HG03095 (cell line): Measurements from ENCODE around the gene ZNF639.
A peak's percentile ranks its signal among the peaks of the same experiment; 100 is the strongest.
"Not testable (repeated sequence)": the region's sequence is repeated elsewhere in the genome, so short reads cannot be mapped to it uniquely, and the experiment has no call there.

Experiments
- ATAC-seq: cut with Tn5 transposase; IDR thresholded peaks from one replicate; pipeline ENCODE4 v1.9.1; 2021; ENCODE audit warnings: moderate library complexity; ENCODE audit not compliant: unreplicated experiment

Gene ZNF639

GRCh38 chr3:179322286-179323196 is at the start of gene ZNF639:
ZNF639 (plus strand) TSS chr3:179323031; CDS start chr3:179328294, 5,263 bp downstream.
- peak; percentile 68 for ATAC-seq

DNA sequence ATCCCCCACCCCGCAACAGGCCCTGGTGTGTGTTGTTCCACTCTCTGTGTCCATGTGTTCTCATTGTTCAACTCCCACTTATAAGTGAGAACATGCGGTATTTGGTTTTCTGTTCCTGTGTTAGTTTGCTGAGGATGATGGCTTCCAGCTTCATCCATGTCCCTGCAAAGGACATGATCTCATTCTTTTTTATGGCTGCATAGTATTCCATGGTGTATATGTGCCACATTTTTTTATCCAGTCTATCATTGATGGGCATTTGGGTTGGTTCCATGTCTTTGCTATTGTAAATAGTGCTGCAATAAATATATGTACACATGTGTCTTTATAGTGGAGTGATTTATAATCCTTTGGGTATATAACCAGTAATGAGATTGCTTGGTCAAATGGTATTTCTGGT is 48.4 kb upstream of the ZNF639 start:
- not testable (repeated sequence) for ATAC-seq

- ATAC-seq: no peak
These were observed 46.8 kb upstream of the ZNF639 start for GRCh38 chr3:179276001-179276400.

GRCh38 chr3:179276743-179277142 is 46.1 kb upstream of the ZNF639 start:
- ATAC-seq: no peak

- ATAC-seq: no peak
These were observed 44.7 kb upstream of the ZNF639 start for GRCh38 chr3:179278151-179278550.

DNA sequence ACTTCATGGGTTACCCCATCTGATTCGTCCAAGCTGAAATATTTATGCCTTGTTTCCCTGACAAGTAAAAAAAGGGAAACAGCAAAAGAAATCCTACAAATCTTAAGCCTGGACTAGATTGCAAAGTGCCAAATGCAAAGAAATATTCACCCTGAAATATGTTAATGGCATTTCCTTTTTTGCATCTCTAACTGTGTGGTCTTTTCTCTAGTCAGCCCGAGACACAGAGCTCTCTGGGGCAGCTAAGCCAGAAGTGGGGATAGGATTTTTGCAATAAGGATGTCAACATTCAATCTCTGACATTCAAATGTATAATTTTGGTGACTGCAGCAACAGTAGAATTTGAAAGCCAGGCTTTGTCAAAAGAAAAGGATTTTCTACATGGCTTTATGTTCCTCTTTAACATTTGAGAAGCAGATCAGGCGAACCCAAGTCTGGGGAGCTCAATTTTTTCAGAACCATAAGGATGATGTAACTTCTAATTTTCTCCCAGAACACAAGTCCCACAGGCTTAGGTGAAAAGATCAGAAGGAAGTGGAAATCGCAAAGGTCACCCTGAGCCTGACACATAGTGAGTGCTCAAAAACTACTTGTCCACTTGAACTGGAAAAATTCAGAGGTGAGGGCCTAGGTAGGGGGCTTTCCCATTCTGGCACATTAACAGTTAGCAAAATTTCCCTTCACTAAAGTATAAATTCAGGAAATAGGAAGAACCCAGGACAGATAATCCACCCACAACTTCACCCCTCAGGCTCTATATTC is 43.7 kb upstream of the ZNF639 start:
- no peak for ATAC-seq

DNA sequence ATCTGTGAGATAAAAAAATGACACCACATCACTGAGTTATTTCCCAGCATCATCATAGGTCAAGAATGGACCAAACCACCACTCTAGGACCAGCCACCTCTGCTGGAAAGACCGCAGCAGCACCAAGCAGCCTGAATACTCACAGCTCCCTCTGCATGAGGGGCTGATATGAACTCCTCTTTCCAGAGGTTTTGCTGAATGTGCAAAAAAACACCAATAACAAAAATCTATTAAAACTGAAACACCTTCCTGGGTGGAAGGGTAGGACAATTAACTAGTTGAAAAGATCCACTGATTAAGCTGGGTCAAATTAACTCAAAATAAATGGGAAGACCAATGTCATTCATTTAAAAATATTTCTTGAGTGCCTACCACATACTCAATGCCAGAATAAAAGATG is 43.0 kb upstream of the ZNF639 start:
- no peak for ATAC-seq

GRCh38 chr3:179281825-179282224 is 41.0 kb upstream of the ZNF639 start:
- ATAC-seq: no peak

DNA sequence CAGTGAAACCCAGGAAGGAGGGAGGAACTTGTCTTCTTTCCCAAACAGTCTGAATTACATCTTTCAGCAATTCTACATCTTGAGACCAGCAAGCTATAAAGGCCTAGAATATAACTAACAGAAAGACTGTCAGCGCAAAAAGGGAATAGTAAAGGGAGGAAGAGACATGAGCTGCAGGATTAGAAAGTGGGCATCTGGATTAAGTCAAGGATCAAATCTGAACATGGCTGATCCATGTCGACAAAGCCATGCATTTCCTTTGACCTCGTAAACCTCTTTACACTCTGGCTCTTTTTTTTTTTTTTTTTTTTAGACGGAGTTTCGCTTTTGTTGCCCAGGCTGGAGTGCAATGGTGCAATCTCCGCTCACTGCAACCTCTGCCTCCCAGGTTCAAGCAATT is 36.5 kb upstream of the ZNF639 start:
- no peak for ATAC-seq

DNA sequence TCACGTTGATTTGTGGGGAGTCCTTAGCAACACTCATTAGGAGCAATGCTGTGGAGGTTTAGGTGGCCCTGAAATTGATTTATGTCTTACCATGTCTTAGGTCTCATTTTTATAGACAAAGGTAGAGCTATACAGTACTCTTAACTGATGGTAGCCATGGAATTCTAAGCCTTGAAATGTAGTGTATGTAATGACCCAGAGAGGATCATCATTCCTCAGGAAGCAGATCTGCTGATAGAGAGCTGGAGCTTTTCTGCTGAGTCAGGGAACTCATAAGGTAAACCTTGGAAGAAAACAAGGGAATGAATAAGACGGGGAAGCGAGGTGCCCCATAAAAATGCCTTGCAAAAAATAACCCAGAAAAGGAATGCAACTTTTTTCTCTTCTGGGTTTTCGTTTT is 34.0 kb upstream of the ZNF639 start:
- no peak for ATAC-seq

DNA sequence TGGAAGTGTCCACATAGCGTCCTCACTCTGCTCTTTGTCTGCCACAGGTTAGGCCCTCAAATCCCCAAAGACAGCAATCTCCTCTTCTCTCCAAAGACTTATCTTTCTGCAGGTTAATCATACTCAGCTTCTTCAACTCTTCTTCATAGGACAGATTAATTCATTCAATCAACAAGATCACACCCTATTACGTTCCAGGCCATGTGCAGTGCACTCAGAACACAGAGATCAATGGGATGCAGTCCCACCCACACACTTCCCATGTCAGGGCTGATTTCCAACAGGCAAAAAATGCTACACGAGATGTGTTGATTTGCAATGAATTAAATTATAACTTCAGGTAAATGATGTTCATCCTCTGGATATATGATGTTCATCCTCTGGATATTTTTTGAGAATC is 33.5 kb upstream of the ZNF639 start:
- no peak for ATAC-seq

DNA sequence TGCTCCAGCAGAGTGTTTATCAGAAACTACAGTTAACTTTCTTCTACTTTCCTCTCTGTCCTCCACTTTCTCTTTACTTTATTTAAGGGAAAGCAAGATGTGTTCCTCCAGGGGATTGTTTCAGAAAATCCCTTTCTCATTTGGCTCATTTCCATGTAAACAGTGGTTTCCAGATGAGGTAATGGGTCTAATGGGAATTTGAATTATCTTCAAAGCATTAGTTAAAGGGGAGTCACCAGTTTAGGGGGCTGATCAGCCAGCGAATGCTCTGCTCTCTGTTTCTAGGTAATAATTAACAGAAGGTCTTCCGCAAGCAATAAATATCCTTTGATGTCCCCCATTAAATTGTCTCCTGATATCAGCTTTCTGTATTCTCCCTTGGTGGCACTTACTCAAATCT is 30.4 kb upstream of the ZNF639 start:
- no peak for ATAC-seq

GRCh38 chr3:179297971-179298725 is 24.7 kb upstream of the ZNF639 start:
- ATAC-seq: no peak

GRCh38 chr3:179299316-179299715 is 23.5 kb upstream of the ZNF639 start:
- ATAC-seq: no peak

GRCh38 chr3:179299999-179300613 is 22.7 kb upstream of the ZNF639 start:
- ATAC-seq: peak; percentile 69

DNA sequence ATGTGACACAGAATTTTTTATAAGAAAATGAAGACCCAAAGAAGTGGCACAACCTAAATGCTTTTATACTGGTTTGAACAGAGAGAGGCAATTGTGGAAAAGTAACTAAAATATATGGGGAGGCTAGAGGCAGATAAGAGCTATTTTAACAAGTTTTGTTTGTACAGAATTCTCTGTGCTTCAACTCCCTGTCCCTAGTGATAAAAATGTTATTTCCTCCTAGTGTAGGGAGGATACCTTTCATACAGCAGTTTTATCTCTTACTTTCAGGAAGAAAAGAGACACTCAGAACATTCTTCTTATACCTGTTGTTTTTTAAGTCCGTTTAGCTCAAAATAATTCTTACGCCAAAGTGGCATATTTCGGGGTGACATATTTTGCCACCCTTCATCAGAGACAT is 21.2 kb upstream of the ZNF639 start:
- no peak for ATAC-seq

GRCh38 chr3:179302111-179302510 is 20.7 kb upstream of the ZNF639 start:
- no peak for ATAC-seq

GRCh38 chr3:179304605-179305004 is 18.2 kb upstream of the ZNF639 start:
- no peak for ATAC-seq

DNA sequence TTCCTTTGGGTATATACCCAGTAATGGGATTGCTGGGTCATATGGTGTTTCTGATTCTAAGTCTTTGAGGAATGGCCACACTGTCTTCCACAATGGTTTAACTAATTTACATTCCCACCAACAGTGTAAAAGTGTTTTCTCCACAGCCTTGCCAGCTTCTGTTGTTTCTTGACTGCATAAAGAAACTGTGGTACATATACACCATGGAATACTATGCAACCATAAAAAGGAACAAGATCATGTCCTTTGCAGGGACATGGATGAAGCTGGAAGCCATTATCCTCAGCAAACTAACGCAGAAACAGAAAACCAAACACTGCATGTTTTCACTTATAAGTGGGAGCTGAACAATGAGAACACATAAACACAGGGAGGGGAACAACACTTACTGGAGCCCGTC is 15.5 kb upstream of the ZNF639 start:
- not testable (repeated sequence) for ATAC-seq

DNA sequence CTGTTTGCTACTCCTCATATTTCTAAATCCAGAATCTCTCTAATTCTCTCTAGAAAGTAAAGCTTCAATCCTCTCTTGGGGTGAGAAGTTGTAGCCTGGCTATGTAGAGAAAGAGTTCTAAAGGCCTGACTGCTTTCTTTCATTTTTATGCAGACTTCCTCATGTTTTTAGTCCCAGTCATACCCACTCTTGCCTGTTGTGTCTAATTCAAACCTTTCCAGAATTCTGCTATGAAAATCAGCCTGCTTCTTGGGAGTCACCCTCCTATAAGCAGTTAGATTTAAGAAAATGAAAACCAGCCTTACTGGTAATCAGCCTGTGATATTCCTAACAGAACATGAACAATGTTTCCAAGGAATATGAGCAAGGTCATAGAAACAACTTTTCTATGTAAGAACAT is 14.8 kb upstream of the ZNF639 start:
- ATAC-seq: no peak
